Type B pancreatic cell (in vitro differentiated cells): ENCODE results near the gene UBE2G2. TPM values are rescaled to one million over a fixed set of nuclear protein-coding genes. Genes with fewer than 3 reads are reported as not detected.
A peak's percentile ranks its signal among the peaks of the same experiment; 100 is the strongest.

Source experiments
- DNase-seq: peaks from one replicate; pipeline ENCODE4 v3.0.0; 2021; ENCODE audit warnings: mixed read lengths; ENCODE audit not compliant: unreplicated experiment; ENCODE audit errors: extremely low spot score
- H3K27ac Mint-ChIP-seq: 2 replicates; pipeline ENCODE4 v1.8.0; 2021; ENCODE audit warnings: mild to moderate bottlenecking, mixed read lengths
- H3K27me3 Mint-ChIP-seq: 2 replicates; pipeline ENCODE4 v1.8.0; 2021; ENCODE audit warnings: mixed read lengths
- H3K36me3 Mint-ChIP-seq: 2 replicates; pipeline ENCODE4 v1.8.0; 2021; ENCODE audit warnings: mixed read lengths
- H3K4me1 Mint-ChIP-seq: one replicate; pipeline ENCODE4 v1.8.0; 2021; ENCODE audit warnings: mixed read lengths; ENCODE audit not compliant: unreplicated experiment
- H3K4me3 Mint-ChIP-seq: 2 replicates; pipeline ENCODE4 v1.8.0; 2021; ENCODE audit warnings: mild to moderate bottlenecking, mixed read lengths
- H3K9me3 Mint-ChIP-seq: 2 replicates; pipeline ENCODE4 v1.8.0; 2021; ENCODE audit warnings: mixed read lengths
- total RNA-seq: library from RNA; stranded (reverse); gene quantifications from 2 replicates; pipeline ENCODE4 v1.2.1, GENCODE V29; 2021; ENCODE audit warnings: low replicate concordance
- TF ChIP-seq, protein P1 (sequence below): fragments of 200-600 bp; sonication (generic); conservative IDR thresholded peaks from 2 replicates; pipeline ENCODE4 v1.5.0; 2021; ENCODE audit warnings: antibody characterized with exemption, mild to moderate bottlenecking

UBE2G2 gene
- total RNA-seq, 1 donor from 2014 or later = 92.4 TPM

DNA sequence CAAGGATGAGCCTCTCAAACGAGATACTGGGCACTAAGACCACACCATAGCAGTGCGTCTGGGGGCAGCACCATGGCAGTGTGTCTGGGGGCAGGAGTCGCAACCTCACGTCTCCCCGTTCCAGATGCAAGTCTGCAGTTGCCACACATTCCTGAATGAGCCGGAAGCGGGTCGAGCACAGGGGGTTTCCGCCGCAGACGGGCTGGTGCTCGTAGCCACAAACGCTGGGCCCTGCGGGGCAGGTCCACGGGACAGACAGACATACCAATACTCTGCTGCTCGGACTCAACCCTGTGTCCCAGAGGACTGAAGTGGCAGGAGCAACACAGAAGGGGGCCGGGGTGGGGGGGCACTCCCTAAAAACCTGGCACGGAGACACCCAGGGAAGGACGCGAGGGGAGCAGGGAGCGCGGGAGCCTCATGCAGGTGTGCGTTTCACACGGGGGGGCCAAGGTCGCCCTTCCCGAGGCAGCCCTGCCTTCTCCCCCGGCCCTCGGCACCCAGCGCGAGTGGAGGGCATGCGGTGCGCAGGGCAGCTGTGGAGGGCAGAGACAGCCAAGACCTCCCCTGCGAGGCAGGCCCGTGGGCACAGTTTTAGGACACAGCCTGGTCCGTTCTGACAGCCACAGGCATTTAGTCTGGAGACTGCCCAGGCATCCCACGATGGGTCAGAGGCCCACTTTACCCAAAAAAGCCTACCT is 47.4 kb upstream of the UBE2G2 start:
- TF ChIP-seq, protein P1, sequence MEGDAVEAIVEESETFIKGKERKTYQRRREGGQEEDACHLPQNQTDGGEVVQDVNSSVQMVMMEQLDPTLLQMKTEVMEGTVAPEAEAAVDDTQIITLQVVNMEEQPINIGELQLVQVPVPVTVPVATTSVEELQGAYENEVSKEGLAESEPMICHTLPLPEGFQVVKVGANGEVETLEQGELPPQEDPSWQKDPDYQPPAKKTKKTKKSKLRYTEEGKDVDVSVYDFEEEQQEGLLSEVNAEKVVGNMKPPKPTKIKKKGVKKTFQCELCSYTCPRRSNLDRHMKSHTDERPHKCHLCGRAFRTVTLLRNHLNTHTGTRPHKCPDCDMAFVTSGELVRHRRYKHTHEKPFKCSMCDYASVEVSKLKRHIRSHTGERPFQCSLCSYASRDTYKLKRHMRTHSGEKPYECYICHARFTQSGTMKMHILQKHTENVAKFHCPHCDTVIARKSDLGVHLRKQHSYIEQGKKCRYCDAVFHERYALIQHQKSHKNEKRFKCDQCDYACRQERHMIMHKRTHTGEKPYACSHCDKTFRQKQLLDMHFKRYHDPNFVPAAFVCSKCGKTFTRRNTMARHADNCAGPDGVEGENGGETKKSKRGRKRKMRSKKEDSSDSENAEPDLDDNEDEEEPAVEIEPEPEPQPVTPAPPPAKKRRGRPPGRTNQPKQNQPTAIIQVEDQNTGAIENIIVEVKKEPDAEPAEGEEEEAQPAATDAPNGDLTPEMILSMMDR = no peak
- DNase-seq = no peak
- Mint-ChIP-seq H3K9me3 (no peaks in the 10 kb centered on the region), H3K27ac (no peak overlapping the region), H3K27me3 (peaks cover 4% of the 10 kb centered on the region), H3K4me3 (no peak overlapping the region), H3K4me1 (peaks cover 9% of the 10 kb centered on the region), H3K36me3 (peaks cover 11% of the 10 kb centered on the region)

DNA sequence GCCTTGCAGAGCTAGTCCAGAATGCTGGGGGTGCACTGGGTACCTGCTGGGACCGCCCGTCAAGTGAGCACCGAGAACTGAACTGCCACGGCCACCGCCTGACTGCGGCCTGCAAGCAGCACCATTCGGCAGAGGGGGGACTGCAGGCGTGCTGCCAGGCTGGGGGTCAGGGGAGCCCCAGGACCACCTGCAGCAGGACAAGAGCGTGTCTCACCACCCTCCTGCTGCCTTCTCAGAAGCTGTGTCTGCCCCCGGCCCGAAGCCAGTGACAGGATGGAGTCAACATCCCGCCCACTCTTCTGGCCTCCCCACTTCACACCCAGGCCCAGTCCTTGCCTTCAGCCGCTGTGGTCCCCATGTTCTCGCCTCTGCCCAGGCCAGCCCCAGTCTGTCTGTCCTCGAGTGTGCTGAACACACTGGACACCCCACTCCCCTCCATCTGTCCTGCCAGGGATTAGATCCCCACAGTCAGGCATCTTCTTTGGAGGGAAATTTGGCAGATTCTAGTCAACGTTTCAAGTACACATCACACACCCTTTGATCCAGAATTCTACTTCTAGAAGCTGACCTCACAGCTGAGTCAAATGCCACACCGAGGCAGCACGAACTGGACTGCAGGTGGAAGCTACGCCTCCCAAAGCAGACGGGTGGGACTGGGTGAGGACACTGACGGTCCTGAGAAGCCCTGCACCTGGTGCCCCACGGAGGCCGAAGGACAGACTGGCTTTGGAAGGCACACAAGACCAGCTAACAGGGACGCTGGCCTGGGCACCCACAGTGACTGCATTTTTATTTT is 45.8 kb upstream of the UBE2G2 start:
- peaks cover 8% of the 10 kb centered on the region for H3K36me3 Mint-ChIP-seq

DNA sequence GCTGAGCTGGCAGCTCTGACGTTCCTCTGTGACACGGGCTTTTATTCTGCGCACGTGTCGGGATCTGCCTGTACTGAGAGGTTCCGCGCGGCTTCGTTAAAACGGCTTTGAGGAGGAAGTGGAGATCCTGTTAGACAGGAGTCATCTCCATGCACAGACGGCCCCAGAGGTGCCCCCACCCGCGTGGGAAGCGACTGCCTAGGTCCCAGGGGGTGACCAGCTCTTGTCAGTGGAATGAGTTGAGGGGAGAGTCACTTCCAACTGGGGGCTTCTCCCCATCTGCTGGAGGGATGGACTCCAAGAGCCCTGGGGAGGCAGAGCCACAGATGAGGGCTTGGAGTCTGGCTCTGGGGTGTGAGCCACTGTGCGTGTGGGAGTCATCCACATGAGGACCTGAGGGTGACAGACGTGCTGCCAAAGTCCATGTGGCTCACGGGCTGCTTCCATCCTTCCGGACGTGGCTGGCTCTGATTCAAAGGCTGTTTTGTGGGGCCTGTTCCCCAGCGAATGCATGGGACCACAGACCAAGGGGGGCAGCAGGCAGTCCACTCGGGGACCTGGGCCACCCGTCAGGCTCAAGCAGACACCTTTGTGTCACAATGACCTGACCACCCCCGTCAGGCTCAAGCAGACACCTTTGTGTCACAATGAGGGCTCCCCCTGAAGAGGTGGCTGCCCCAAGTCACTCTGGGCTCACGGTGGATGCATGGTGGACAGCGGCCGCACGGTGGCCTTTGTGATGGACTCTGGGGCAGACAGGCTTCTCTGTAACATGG is 45.1 kb upstream of the UBE2G2 start:
- TF ChIP-seq, protein P1 = no peak
- H3K36me3 Mint-ChIP-seq = peaks cover 8% of the 10 kb centered on the region
- peak overlapping the region; percentile 52 for H3K4me3 Mint-ChIP-seq
- peaks cover 7% of the 10 kb centered on the region for H3K27me3 Mint-ChIP-seq
- H3K9me3 Mint-ChIP-seq = no peaks in the 10 kb centered on the region
- no peak overlapping the region for H3K27ac Mint-ChIP-seq
- peaks cover 9% of the 10 kb centered on the region for H3K4me1 Mint-ChIP-seq
- DNase-seq = no peak

More for the DNA sequence above, 45.8 kb upstream of the UBE2G2 start:
- Mint-ChIP-seq H3K4me1 (peaks cover 9% of the 10 kb centered on the region), H3K27ac (no peak overlapping the region), H3K27me3 (peaks cover 7% of the 10 kb centered on the region), H3K4me3 (no peak overlapping the region), H3K9me3 (no peaks in the 10 kb centered on the region)
- TF ChIP-seq, protein P1 = no peak
- peak; percentile 67 for DNase-seq

DNA sequence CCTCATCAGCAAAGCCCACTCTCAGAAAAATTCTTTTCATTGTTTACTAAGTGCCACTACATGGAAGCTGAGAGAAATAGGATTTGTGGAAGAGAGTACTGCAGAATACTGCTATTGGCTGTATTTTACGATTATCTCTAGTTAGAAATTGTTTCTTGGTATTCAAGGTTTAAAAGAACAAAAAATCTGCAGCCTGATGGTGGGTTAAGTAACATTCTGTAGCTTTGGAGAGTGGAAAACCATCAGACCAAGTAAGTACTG is 44.5 kb upstream of the UBE2G2 start:
- H3K27ac Mint-ChIP-seq = no peak overlapping the region
- peaks cover 10% of the 10 kb centered on the region for H3K27me3 Mint-ChIP-seq
- TF ChIP-seq, protein P1 = peak; percentile 0
- H3K36me3 Mint-ChIP-seq = peaks cover 8% of the 10 kb centered on the region
- H3K4me3 Mint-ChIP-seq = peak overlapping the region; percentile 52
- no peak for DNase-seq
- H3K9me3 Mint-ChIP-seq = no peaks in the 10 kb centered on the region
- peaks cover 9% of the 10 kb centered on the region for H3K4me1 Mint-ChIP-seq

DNA sequence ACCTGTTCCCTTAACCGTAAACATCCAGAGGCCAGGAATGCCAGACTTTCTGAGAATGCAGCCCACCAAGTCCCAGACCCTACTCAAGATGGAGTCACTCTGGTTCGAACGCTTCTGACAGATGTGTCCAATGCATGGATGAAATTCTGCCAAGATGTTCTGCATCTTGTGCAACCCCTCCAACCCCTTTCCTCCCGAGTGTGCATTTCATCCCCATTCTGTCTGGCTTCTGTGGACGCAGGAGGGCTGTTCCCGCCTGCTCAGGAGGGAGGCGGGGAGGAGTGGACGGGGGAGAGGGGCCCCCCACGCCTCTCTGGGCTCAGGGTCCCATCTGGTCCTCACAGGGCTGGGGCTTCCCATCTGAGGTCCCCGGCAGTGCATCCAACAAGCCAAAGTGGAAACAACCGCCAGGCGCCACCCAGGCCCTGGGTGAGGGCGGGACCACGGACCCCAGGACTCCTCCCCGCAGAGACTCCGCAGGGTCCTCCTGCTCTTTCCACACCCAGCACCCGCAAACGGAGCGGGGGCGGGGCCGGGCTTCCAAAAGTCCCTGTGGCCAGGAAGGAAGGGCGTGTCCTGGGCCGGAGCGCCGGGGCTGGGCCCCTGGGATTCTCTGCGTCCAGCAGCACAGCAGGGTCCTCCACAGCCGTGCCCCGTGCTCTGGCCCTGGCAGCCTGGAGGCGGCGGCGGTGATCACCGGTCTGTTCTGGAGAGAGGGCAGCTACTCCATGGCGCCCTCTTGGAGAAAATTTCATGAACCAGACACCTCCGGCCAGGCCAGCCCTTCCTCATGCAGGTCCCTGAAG is 44.0 kb upstream of the UBE2G2 start:
- Mint-ChIP-seq H3K36me3 (peaks cover 5% of the 10 kb centered on the region), H3K27ac (no peak overlapping the region), H3K4me3 (peak overlapping the region; percentile 52), H3K27me3 (peaks cover 10% of the 10 kb centered on the region), H3K4me1 (peaks cover 9% of the 10 kb centered on the region), H3K9me3 (no peaks in the 10 kb centered on the region)
- TF ChIP-seq, protein P1 = peak; percentile 49
- DNase-seq = no peak
